ENCODE data around the gene TMED1.
A peak's percentile ranks its signal among the peaks of the same experiment; 100 is the strongest.

The TMED1 gene

GRCh38 chr19:10815007-10815536 lies 20.9 kb downstream of the TMED1 start:
- TF ChIP-seq, protein P1, sequence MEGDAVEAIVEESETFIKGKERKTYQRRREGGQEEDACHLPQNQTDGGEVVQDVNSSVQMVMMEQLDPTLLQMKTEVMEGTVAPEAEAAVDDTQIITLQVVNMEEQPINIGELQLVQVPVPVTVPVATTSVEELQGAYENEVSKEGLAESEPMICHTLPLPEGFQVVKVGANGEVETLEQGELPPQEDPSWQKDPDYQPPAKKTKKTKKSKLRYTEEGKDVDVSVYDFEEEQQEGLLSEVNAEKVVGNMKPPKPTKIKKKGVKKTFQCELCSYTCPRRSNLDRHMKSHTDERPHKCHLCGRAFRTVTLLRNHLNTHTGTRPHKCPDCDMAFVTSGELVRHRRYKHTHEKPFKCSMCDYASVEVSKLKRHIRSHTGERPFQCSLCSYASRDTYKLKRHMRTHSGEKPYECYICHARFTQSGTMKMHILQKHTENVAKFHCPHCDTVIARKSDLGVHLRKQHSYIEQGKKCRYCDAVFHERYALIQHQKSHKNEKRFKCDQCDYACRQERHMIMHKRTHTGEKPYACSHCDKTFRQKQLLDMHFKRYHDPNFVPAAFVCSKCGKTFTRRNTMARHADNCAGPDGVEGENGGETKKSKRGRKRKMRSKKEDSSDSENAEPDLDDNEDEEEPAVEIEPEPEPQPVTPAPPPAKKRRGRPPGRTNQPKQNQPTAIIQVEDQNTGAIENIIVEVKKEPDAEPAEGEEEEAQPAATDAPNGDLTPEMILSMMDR (IDR thresholded peaks at IDR 0.05; ENCODE audit: low read depth, low read length, missing control alignments): no peak
- peak overlapping the region; percentile 96 for H3K4me3 ChIP-seq (replicated peaks; ENCODE audit: low read depth, low read length)
- no peak for DNase-seq (ENCODE audit: extremely low read depth, low read depth)

DNA sequence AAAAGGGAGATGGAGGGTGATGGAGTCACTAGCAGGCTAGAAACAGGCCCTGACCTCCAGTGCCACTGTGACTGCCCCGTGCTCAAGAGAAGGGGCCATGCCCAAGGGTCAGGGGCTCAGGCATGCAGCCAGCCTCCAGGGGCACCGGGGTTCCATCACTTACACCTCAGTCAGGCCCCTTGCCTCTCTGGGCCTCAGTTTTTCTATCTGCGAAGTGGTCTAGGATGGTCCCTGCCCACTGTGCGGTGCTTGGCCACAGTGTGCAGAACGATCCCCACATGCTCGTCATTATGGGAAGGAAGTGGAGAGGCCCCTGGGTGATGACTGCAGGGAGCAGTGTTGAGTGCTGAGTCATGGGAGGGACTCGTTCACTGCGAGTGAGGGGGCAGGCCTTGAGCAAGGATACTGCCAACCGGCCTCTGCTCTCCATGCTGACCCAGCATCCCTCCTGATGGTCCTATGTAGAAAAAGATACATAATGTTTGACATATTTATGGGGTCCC lies 23.1 kb downstream of the TMED1 start:
- TF ChIP-seq, protein P1 (IDR thresholded peaks at IDR 0.05; ENCODE audit: low read depth, low read length, missing control alignments): no peak
- no peak overlapping the region for H3K4me3 ChIP-seq (replicated peaks; ENCODE audit: low read depth, low read length)
- DNase-seq (ENCODE audit: extremely low read depth, low read depth): peak; percentile 91

- DNase-seq (ENCODE audit: extremely low read depth, low read depth): no peak
- H3K4me3 ChIP-seq (replicated peaks; ENCODE audit: low read depth, low read length): no peak overlapping the region
- TF ChIP-seq, protein P1 (IDR thresholded peaks at IDR 0.05; ENCODE audit: low read depth, low read length, missing control alignments): no peak
Measured at GRCh38 chr19:10812196-10812595, 23.8 kb downstream of the TMED1 start.

GRCh38 chr19:10811391-10812111 lies 24.5 kb downstream of the TMED1 start:
- no peak for DNase-seq (ENCODE audit: extremely low read depth, low read depth)
- TF ChIP-seq, protein P1 (IDR thresholded peaks at IDR 0.05; ENCODE audit: low read depth, low read length, missing control alignments): no peak
- H3K4me3 ChIP-seq (replicated peaks; ENCODE audit: low read depth, low read length): no peak overlapping the region

DNA sequence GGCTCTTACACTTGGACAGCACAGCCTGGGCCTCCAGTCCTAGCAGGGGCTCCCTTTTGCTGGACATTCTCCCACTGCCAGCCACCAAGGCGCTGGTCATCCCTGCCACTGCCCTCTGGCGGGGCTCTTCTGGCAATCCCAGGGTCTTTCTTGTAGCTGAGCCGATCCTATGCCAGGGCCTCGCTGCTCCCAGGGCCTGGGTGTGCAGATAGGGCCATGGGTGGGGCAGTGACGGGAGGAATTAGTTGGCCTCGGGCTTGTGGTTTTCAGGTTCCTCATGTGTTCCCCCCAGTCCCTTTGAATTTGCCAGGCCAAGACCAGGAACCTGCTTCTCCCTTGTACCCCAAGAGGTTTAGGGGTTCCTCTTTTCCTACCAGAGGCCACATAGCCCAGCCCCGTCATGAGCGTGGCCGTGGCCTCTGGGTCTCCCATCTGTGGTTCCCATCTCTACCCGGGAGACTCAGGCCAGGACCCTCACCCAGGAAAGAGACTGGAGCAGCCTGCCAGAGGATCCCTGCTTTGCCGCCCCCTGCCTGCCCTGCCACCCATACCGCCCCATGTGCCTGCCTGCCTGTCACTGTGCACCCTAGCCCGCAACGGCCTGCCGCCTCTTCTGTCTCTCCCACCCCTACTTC lies 26.2 kb downstream of the TMED1 start:
- H3K4me3 ChIP-seq (replicated peaks; ENCODE audit: low read depth, low read length): no peak overlapping the region
- DNase-seq (ENCODE audit: extremely low read depth, low read depth): no peak
- TF ChIP-seq, protein P1 (IDR thresholded peaks at IDR 0.05; ENCODE audit: low read depth, low read length, missing control alignments): no peak

DNA sequence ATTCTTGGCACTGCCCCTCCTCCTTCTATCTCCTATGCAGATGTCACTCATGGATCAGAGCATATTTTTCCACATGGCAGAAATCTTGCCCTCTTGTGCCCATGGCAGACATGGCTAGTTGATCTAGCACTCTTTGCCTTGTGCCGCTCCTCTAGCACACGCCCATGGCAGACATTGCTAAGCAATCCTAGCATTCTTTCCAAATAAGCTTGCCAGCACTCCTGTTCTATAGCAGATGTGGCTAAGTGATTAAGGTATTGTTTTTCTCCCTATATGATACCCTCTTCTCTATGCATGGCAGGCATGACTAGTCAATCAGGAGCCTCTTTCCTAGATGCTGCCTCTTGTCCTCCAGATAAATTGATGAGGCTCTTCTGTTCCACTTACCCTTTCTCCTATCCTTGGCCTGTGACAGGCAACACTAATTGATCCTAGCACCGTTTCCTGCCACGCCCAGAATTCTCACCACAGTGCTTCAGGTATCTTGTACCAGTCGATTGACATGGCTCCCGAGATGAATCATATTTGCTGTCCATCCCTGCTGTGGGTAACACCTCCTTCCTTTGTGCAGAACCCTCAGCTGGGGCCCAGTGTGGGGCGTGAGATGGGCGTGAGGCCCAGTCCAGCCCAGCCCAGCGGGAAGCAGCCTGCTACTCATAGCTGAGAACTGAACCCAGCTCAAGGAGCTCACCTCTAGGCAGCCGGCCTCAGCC lies 26.9 kb downstream of the TMED1 start:
- TF ChIP-seq, protein P1 (IDR thresholded peaks at IDR 0.05; ENCODE audit: low read depth, low read length, missing control alignments): no peak
- no peak for DNase-seq (ENCODE audit: extremely low read depth, low read depth)
- no peak overlapping the region for H3K4me3 ChIP-seq (replicated peaks; ENCODE audit: low read depth, low read length)

Measured in HFF-Myc (cell line).